CD4-positive, alpha-beta T cell treated with Interleukin-15 for 1 hour (primary cell): Measurements from ENCODE around the gene MACF1.

ENCODE experiments used
- DNase-seq: peaks from one replicate; pipeline ENCODE4 v3.0.0-alpha.2; 2020

The MACF1 gene

DNA sequence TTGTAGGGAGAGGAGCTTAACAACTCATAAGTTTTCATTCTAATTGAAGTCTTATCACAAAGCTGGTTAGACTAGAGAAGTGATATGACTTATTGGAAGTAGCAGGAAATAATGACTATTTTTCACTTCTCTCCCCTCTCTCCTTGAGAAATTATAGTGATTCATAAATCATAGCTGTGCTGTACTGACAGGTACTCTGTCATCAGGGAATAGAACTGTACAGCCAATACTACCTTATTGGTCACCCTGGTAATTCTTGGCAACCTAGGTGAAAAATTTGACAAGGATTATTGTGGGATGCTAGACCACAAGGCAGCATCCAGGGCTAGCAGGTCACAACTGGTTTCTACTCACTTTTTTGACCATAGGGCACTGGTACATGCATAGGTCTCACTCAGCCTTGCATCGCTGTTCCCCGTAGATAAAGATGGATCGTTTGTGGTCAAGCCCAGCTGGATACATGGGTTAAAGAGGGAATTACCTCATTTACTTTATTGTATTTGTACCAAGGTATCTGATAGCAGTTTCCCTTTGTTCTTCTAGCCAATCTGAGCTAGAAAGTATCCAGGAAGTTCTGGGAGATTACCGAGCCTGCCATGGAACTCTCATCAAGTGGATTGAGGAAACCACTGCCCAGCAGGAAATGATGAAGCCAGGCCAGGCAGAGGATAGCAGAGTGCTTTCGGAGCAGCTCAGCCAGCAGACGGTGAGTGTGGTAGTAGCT lies 113.6 kb downstream of the MACF1 start:
- no peak for DNase-seq

DNA sequence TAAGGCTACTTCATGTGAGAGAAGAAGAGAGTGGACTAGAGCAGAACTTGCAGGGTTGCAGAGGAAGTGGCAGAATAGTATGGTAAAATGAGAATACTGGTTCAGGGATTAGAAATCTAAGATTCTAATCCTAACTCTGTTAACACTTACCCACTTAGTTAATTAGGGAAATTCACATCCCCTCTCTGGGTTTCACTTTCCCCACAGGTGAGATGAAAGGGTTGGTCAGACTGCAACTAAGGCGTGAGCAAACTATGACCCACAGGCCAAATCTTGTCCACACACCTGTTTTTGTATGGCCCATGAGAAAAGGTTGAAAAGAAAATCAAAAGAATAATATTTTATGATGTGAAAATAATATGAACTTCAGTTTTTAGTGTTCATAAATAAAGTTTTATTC lies 117.5 kb downstream of the MACF1 start:
- DNase-seq: no peak

GRCh38 chr1:39322431-39322830 lies 117.9 kb downstream of the MACF1 start:
- DNase-seq: no peak

DNA sequence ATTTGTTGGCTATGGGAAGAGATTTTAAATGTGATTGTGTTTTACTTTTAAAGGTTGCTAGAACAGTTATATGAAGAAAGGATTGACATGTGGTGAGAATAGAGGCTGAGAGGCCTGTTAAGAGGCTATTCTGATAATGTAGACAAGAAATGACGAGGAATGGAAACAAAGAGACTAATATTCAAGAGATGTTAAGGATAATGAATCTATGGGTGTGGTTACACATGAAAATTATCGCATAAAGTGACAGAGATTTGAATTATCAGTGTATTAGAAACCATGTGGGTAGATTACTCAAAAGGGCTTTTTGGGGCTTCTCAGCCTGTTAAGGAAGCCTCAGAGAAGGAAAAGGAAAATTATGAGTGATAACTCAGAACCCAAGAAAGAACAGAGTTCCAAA lies 120.4 kb downstream of the MACF1 start:
- DNase-seq: no peak

GRCh38 chr1:39326836-39327235 lies 122.3 kb downstream of the MACF1 start:
- DNase-seq: no peak

GRCh38 chr1:39328095-39328494 lies 123.6 kb downstream of the MACF1 start:
- DNase-seq: no peak

- DNase-seq: no peak
Measured at GRCh38 chr1:39328586-39329121, 124.2 kb downstream of the MACF1 start.

DNA sequence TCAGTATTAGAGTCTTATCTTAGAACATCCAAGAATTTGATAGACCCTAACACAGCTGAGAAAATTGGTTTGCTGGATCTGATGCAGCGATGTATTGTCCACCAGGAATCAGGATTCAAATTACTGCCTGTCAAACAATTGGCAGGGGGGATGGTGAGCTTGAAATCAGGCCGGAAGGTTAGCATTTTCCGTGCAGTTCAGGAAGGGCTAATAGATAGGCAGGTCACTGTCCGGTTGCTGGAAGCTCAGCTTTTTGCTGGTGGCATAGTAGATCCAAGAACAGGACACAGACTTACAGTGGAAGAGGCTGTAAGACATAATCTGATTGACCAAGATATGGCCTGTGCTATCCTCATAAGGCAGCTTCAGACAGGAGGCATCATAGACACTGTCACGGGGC lies 127.2 kb downstream of the MACF1 start:
- DNase-seq: no peak

- no peak for DNase-seq
Measured at GRCh38 chr1:39332291-39332690, 127.8 kb downstream of the MACF1 start.

DNA sequence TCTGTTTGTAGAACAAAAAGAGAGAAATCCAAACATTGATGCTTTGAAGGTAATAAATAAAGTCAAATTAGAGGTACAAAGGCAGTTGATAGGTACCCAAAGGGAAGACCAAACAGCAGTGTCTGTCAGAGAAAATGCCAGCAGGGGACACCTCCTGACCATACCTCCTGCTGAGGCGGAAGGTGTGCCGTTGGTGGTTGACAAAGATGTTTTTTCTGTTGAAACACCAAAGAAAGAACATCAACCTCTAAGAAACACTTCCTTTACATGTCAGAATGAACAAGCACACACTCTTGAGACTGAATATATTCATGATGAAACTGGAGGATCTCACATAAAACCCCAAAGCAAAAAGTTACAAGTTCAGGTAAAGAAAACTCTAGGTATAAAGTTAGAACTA lies 128.3 kb downstream of the MACF1 start:
- no peak for DNase-seq

DNA sequence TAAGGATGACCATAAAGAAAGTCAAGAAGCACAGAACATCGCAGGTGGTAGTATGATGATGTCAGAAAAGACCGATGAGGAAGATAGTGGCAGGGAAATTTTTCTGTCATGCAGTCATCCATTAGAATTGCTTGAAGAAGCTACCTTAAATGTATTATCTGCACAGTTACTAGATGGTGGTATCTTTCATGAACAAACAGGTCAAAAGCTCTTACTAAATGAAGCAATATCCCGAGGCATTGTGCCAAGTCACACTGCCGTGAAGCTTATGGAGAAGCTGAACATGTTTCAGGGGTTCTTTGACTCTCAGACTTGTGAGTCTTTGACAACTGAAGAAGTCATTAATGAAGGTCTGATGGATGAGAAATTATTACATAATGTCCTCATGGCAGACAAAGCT lies 128.8 kb downstream of the MACF1 start:
- DNase-seq: no peak

GRCh38 chr1:39335216-39335615 lies 130.7 kb downstream of the MACF1 start:
- DNase-seq: no peak

- DNase-seq: no peak
Measured at GRCh38 chr1:39337067-39337466, 132.6 kb downstream of the MACF1 start.

GRCh38 chr1:39342776-39343175 lies 138.3 kb downstream of the MACF1 start:
- no peak for DNase-seq

- DNase-seq: no peak
Measured at GRCh38 chr1:39344394-39345154, 140.1 kb downstream of the MACF1 start.

DNA sequence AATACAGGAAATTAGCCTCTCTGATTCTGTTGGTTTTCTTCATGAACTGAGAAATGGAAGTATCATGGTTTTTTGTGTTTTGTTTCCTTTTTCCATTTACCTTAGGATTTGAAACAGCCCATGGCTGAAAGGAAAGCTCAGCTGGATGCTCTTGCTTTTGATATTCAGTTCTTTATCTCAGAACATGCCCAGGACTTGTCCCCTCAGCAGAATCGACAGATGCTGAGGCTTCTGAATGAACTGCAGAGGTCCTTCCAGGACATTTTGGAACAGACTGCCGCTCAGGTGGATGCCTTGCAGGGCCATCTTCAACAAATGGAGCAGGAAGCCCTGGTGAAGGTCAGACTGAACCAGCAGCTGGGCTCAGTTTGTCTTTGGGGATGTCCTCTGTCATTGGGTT lies 142.4 kb downstream of the MACF1 start:
- no peak for DNase-seq

- no peak for DNase-seq
Measured at GRCh38 chr1:39348278-39348677, 143.8 kb downstream of the MACF1 start.

- no peak for DNase-seq
Measured at GRCh38 chr1:39352881-39353280, 148.4 kb downstream of the MACF1 start.

DNA sequence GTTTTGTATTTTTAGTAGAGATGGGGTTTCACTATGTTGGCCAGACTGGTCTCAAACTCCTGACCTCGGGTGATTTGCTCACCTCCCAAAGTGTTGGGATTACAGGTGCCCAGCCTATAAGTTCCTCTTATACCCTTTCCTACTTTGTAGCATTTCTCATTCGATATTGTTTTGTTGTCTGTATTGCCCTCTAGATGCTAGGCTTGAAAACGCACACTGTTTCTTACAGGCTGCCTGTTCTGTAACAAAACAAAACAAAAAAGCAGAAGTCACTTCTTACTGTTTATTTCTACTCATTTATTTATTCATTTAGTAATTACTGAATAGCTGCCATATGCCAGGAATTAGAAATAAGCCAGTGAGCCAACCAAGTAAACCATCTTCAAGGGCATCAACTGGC lies 150.1 kb downstream of the MACF1 start:
- no peak for DNase-seq

GRCh38 chr1:39358491-39358890 lies 154.0 kb downstream of the MACF1 start:
- no peak for DNase-seq

GRCh38 chr1:39359028-39359570 lies 154.6 kb downstream of the MACF1 start:
- DNase-seq: no peak

- no peak for DNase-seq
Measured at GRCh38 chr1:39360731-39361130, 156.2 kb downstream of the MACF1 start.

DNA sequence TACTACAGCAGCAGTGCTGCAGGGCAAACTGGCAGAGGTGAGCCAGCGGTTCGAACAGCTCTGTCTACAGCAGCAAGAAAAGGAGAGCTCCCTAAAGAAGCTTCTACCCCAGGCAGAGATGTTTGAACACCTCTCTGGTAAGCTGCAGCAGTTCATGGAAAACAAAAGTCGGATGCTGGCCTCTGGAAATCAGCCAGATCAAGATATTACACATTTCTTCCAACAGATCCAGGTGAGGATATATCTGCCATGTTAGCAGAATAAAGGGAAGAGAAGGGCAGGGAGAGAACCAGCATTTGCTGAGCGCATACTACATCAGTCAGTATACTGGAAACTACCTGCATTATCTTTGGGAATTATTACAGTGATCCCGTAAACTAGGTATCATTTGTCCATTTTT lies 157.0 kb downstream of the MACF1 start:
- no peak for DNase-seq

DNA sequence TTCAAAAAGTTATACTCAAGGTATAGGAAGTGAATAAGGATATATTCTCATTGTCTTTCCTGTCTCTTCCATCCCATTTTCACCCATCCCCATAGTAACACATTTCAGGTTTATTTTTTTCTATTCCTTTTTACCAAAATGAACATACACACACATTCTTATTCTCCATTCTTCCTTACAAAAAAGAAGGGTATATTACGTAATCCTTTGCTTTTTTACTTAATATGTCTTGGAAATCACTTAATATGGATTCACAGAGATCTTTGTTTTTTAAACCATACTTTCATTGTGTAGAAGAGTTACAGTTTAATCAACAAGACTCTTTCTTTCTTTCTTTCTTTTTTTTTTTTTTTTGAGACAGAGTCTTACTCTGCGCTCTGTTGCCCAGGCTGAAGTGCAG lies 158.8 kb downstream of the MACF1 start:
- no peak for DNase-seq
